ENCODE results near the gene PNPLA8.
"Not testable (repeated sequence)": the region's sequence is repeated elsewhere in the genome, so short reads cannot be mapped to it uniquely, and the experiment has no call there.

PNPLA8 gene

GRCh38 chr7:108525985-108526767, at the start of gene PNPLA8:
Gene PNPLA8 (minus strand): TSS chr7:108526135. CDS start chr7:108515491, 10,644 bp downstream.
- peak; percentile 98 for DNase-seq

GRCh38 chr7:108575156-108575555, 49.2 kb upstream of the PNPLA8 start:
- no peak for DNase-seq

- no peak for DNase-seq
These were observed 46.5 kb upstream of the PNPLA8 start for GRCh38 chr7:108572480-108572879.

- DNase-seq, result peak; percentile 32
These were observed 44.3 kb upstream of the PNPLA8 start for GRCh38 chr7:108570146-108570755.

GRCh38 chr7:108569381-108570145, 43.6 kb upstream of the PNPLA8 start, which contains the start of the genes DNAJB9 and THAP5:
Gene DNAJB9 (plus strand): TSS chr7:108569874. CDS start chr7:108571727, 1,853 bp downstream.
Gene THAP5 (minus strand): TSS chr7:108569706. CDS start chr7:108569569, 137 bp downstream.
- peak; percentile 100 for DNase-seq

GRCh38 chr7:108568801-108569380, 43.0 kb upstream of the PNPLA8 start:
- no peak for DNase-seq

- no peak for DNase-seq
These were observed 40.1 kb upstream of the PNPLA8 start for GRCh38 chr7:108565987-108566386.

- no peak for DNase-seq
These were observed 35.2 kb upstream of the PNPLA8 start for GRCh38 chr7:108561047-108561619.

GRCh38 chr7:108559253-108559652, 33.3 kb upstream of the PNPLA8 start:
- no peak for DNase-seq

- no peak for DNase-seq
These were observed 31.7 kb upstream of the PNPLA8 start for GRCh38 chr7:108557617-108558016.

GRCh38 chr7:108557191-108557590, 31.3 kb upstream of the PNPLA8 start:
- DNase-seq, result no peak

GRCh38 chr7:108556665-108557064, 30.7 kb upstream of the PNPLA8 start:
- not testable (repeated sequence) for DNase-seq

- DNase-seq, result not testable (repeated sequence)
These were observed 22.4 kb upstream of the PNPLA8 start for GRCh38 chr7:108548141-108548896.

GRCh38 chr7:108541478-108541877, 15.5 kb upstream of the PNPLA8 start:
- no peak for DNase-seq

GRCh38 chr7:108538685-108539084, 12.8 kb upstream of the PNPLA8 start:
- DNase-seq, result not testable (repeated sequence)

GRCh38 chr7:108538236-108538635, 12.3 kb upstream of the PNPLA8 start:
- not testable (repeated sequence) for DNase-seq

- no peak for DNase-seq
These were observed 11.3 kb upstream of the PNPLA8 start for GRCh38 chr7:108537229-108537628.

GRCh38 chr7:108535744-108536143, 9.8 kb upstream of the PNPLA8 start:
- DNase-seq, result no peak

- no peak for DNase-seq
These were observed 9.3 kb upstream of the PNPLA8 start for GRCh38 chr7:108535257-108535656.

GRCh38 chr7:108533712-108534111, 7.8 kb upstream of the PNPLA8 start:
- no peak for DNase-seq

- DNase-seq, result peak; percentile 18
These were observed 3.4 kb upstream of the PNPLA8 start for GRCh38 chr7:108529341-108529740.

- DNase-seq, result no peak
These were observed 2.3 kb upstream of the PNPLA8 start for GRCh38 chr7:108528183-108528712.

Data from NCI-H1436 (cell line).